Measurements from ENCODE around the gene FUT4. TPM values are rescaled to one million over a fixed set of nuclear protein-coding genes. Genes with fewer than 3 reads are reported as not detected.

The FUT4 gene
- total RNA-seq, 1 donor from 2014 or later = 7.8 TPM

Other genes with a start within 250 kb of the FUT4 start
- not detected for gene IZUMO1R, start 239.3 kb upstream of the FUT4 start, total RNA-seq
- gene GPR83, start 142.5 kb upstream of the FUT4 start, total RNA-seq = 0.10 TPM
- 40.7 TPM for gene MRE11, start 50.1 kb upstream of the FUT4 start, total RNA-seq
- gene ANKRD49, start 49.9 kb upstream of the FUT4 start, total RNA-seq = 19.8 TPM
- not detected for gene C11orf97, start 31.5 kb upstream of the FUT4 start, total RNA-seq
- 9.0 TPM for gene PIWIL4, start 23.4 kb downstream of the FUT4 start, total RNA-seq
- gene AMOTL1, start 224.4 kb downstream of the FUT4 start, total RNA-seq = 257 TPM